Adipose tissue (tissue), 3 donors: Measurements from ENCODE around the gene DAZAP1. TPM values are rescaled to one million over a fixed set of nuclear protein-coding genes. Genes with fewer than 3 reads are reported as not detected.
"Not testable (repeated sequence)": the region's sequence is repeated elsewhere in the genome, so short reads cannot be mapped to it uniquely, and the experiment has no call there.

Source experiments
- H3K27ac ChIP-seq: one replicate; pipeline ENCODE4 v1.5.1; 2013; ENCODE audit warnings: low read depth, low read length
- WGBS, 3 donors: extraction: QIAGEN DNeasy Blood & Tissue Kit; methylation state at CpG; one replicate each; pipeline ENCODE4 v1.1.7; 2013; 5-methylcytosine and 5-hydroxymethylcytosine counted together
- polyA plus RNA-seq, 3 donors: library from polyadenylated mRNA; stranded (reverse); fragments of 200-250 nt; gene quantifications; one replicate each; pipeline ENCODE4 v1.2.3, GENCODE V29; 2013
- donor health status: healthy with polysubstance abuse.
- donor health status: Bipolar disorder and iron deficiency.
- donor health status: healthy.

Gene DAZAP1
- polyA plus RNA-seq, 3 donors: 38.4 to 79.9 (median 70.1) TPM

- no peak overlapping the region for H3K27ac ChIP-seq
- 67 to 80% (median 68%) methylated on average over 20 of the region's 20 CpGs for WGBS, 3 donors
Observed at GRCh38 chr19:1473085-1473851, 65.9 kb downstream of the DAZAP1 start.

GRCh38 chr19:1474011-1474764 is 66.8 kb downstream of the DAZAP1 start:
- H3K27ac ChIP-seq: no peak overlapping the region
- WGBS, 3 donors: 73 to 82% (median 77%) methylated on average over 31 of the region's 31 CpGs

- no peak overlapping the region for H3K27ac ChIP-seq
- WGBS, 3 donors: 92 to 93% (median 92%) methylated on average over 26 of the region's 26 CpGs
Observed at GRCh38 chr19:1474765-1475351, 67.5 kb downstream of the DAZAP1 start.

- H3K27ac ChIP-seq: no peak overlapping the region
- WGBS, 3 donors: 90 to 94% (median 91%) methylated on average over 31 of the region's 31 CpGs
Observed at GRCh38 chr19:1475751-1476437, 68.5 kb downstream of the DAZAP1 start.

GRCh38 chr19:1477056-1477455 is 69.7 kb downstream of the DAZAP1 start:
- H3K27ac ChIP-seq: not testable (repeated sequence)
- WGBS, 3 donors: 84 to 96% (median 96%) methylated on average over 9 of the region's 9 CpGs

GRCh38 chr19:1478934-1479707 is 71.7 kb downstream of the DAZAP1 start, which contains the start of gene C19orf25:
Gene C19orf25, minus strand, starts transcription at chr19:1479215. Its CDS starts 312 bp downstream, at chr19:1478903.
- H3K27ac ChIP-seq: no peak within 1 kb of the TSS
- WGBS, 3 donors: 0 to 1% (median 1%) methylated on average over 68 to 71 of the region's 71 CpGs

- no peak overlapping the region for H3K27ac ChIP-seq
- WGBS, 3 donors: 77 to 92% (median 89%) methylated on average over 24 to 26 of the region's 26 CpGs
Observed at GRCh38 chr19:1481224-1481892, 74.0 kb downstream of the DAZAP1 start.

- WGBS, 3 donors: 87 to 90% (median 89%) methylated on average over 25 to 36 of the region's 36 CpGs
- no peak overlapping the region for H3K27ac ChIP-seq
Observed at GRCh38 chr19:1481893-1482360, 74.5 kb downstream of the DAZAP1 start.

- 79 to 86% (median 83%) methylated on average over 32 to 37 of the region's 37 CpGs for WGBS, 3 donors
Observed at GRCh38 chr19:1482361-1483130, 75.2 kb downstream of the DAZAP1 start.

GRCh38 chr19:1483131-1483978 is 76.0 kb downstream of the DAZAP1 start:
- H3K27ac ChIP-seq: no peak overlapping the region
- 92 to 95% (median 93%) methylated on average over 46 to 77 of the region's 77 CpGs for WGBS, 3 donors

More at GRCh38 chr19:1482361-1483130, 75.2 kb downstream of the DAZAP1 start:
- H3K27ac ChIP-seq: no peak overlapping the region

- 91 to 92% (median 92%) methylated on average over 21 to 23 of the region's 23 CpGs for WGBS, 3 donors
- H3K27ac ChIP-seq: no peak overlapping the region
Observed at GRCh38 chr19:1483979-1484428, 76.6 kb downstream of the DAZAP1 start.

Other genes with a start within 250 kb of the DAZAP1 start
- gene SBNO2, start 233.3 kb upstream of the DAZAP1 start, polyA plus RNA-seq: 100 to 1,000 TPM in 1 of 3 donors, 10 to 100 TPM in 2; 22.0 to 155 (median 53.1) TPM
- 10 to 100 TPM; 24.5 to 42.9 (median 39.4) TPM for gene STK11, start 201.8 kb upstream of the DAZAP1 start, polyA plus RNA-seq
- 1 to 10 TPM in 2 of 3 donors, under 1 TPM in 1; 0.20 to 4.3 (median 2.0) TPM for gene CBARP, start 169.6 kb upstream of the DAZAP1 start, polyA plus RNA-seq
- gene ATP5F1D, start 165.8 kb upstream of the DAZAP1 start, polyA plus RNA-seq: 100 to 1,000 TPM; 217 to 303 (median 219) TPM
- 10 to 100 TPM; 22.8 to 95.5 (median 75.0) TPM for gene MIDN, start 159.0 kb upstream of the DAZAP1 start, polyA plus RNA-seq
- gene CIRBP, start 138.3 kb upstream of the DAZAP1 start, polyA plus RNA-seq: 100 to 1,000 TPM; 346 to 568 (median 388) TPM
- gene FAM174C, start 132.1 kb upstream of the DAZAP1 start, polyA plus RNA-seq: 10 to 100 TPM; 44.9 to 75.8 (median 55.0) TPM
- gene EFNA2, start 121.7 kb upstream of the DAZAP1 start, polyA plus RNA-seq: not detected
- 100 to 1,000 TPM in 2 of 3 donors, 10 to 100 TPM in 1; 97.5 to 211 (median 110) TPM for gene NDUFS7, start 23.7 kb upstream of the DAZAP1 start, polyA plus RNA-seq
- gene GAMT, start 6.0 kb upstream of the DAZAP1 start, polyA plus RNA-seq: 10 to 100 TPM; 15.4 to 52.7 (median 17.7) TPM
- gene RPS15, start 30.8 kb downstream of the DAZAP1 start, polyA plus RNA-seq: 1,000 to 10,000 TPM; 2,434 to 3,362 (median 3,351) TPM
- under 1 TPM in 2 of 3 donors, not detected in 1; 0.06 TPM for gene APC2, start 42.5 kb downstream of the DAZAP1 start, polyA plus RNA-seq
- gene C19orf25, start 71.6 kb downstream of the DAZAP1 start, polyA plus RNA-seq: 10 to 100 TPM; 16.5 to 28.6 (median 24.3) TPM
- gene PCSK4, start 82.8 kb downstream of the DAZAP1 start, polyA plus RNA-seq: 1 to 10 TPM; 1.2 to 3.5 (median 2.4) TPM
- gene REEP6, start 83.6 kb downstream of the DAZAP1 start, polyA plus RNA-seq: 10 to 100 TPM in 2 of 3 donors, 1 to 10 TPM in 1; 5.5 to 30.5 (median 12.5) TPM
- gene ADAMTSL5, start 105.4 kb downstream of the DAZAP1 start, polyA plus RNA-seq: under 1 TPM; 0.55 to 0.90 (median 0.89) TPM
- under 1 TPM in 1 of 3 donors, not detected in 2; 0.07 TPM for gene PLK5, start 116.5 kb downstream of the DAZAP1 start, polyA plus RNA-seq
- 1 to 10 TPM; 5.3 to 7.7 (median 6.7) TPM for gene MEX3D, start 160.7 kb downstream of the DAZAP1 start, polyA plus RNA-seq
- 10 to 100 TPM; 29.2 to 87.3 (median 73.1) TPM for gene MBD3, start 185.3 kb downstream of the DAZAP1 start, polyA plus RNA-seq
- gene UQCR11, start 197.9 kb downstream of the DAZAP1 start, polyA plus RNA-seq: 100 to 1,000 TPM in 2 of 3 donors, 10 to 100 TPM in 1; 64.5 to 179 (median 163) TPM
- gene TCF3, start 245.0 kb downstream of the DAZAP1 start, polyA plus RNA-seq: 10 to 100 TPM; 23.3 to 28.8 (median 26.2) TPM